Amniotic epithelial cell (primary cell): ENCODE measurements around the gene DNAH7.
"Not testable (repeated sequence)": the region's sequence is repeated elsewhere in the genome, so short reads cannot be mapped to it uniquely, and the experiment has no call there.

Experiments
- DNase-seq: peaks from one replicate; pipeline ENCODE4 v3.0.0-alpha.2; 2010; ENCODE audit warnings: low read depth

DNAH7 gene

GRCh38 chr2:195967336-195967735 lies 101.3 kb downstream of the DNAH7 start:
- peak; percentile 21 for DNase-seq

DNA sequence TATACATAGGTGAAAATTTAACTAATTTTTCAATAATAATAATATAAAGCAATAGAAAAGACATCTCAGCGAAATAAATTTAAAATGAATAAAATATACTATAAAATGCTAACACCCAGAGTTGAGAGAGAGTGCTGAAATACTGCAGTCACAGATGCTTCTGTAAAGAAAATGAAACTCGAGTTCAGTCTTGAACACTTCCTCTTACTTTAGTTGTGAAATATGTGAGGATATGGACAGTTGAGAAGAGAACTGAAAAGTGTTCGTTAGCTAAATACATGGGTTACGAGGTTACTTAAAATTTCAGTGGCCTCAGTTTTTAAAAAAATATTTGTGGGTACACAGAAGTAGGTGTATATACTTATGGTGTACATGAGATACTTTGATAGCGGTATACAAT lies 106.8 kb downstream of the DNAH7 start:
- DNase-seq: no peak

- DNase-seq: no peak
Measured at GRCh38 chr2:195959341-195959740, 109.3 kb downstream of the DNAH7 start.

DNA sequence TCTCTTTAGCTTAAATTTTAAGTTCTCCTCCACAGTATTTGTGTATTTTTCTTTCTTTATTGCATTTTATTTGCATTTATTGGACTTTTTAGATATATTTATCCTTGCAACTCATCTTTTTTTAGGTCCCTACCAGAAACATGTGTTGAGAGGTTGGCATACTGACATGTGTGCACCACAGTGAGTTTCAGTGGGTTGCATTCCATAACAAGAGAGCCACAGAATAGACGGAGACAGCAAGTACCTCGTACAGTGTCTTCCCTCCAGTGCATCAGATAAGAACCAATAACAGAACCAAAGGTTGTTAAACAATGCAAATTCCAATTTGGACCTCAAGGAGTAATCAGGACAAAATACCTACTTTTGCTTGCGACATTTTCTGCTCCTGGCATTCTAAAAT lies 111.9 kb downstream of the DNAH7 start:
- no peak for DNase-seq

DNA sequence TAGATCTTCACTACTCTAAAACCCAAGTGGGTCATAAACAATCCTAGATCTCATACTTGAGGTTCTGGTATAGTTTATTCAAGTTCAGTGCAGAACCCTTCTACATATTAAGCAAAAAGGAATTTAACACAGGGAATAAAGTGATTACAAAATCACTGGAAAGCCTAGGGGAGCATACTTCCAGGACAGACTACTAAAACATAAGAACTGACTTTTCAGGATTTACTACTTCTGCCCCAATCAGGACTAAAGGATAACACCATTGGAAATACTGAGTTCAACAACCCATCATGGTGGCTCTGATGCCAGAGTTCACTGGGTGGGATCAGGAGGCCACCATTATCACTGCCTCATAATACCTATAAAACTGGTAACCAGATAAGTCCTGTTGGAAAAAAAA lies 123.6 kb downstream of the DNAH7 start:
- no peak for DNase-seq

- DNase-seq: no peak
Measured at GRCh38 chr2:195937176-195937575, 131.5 kb downstream of the DNAH7 start.

DNA sequence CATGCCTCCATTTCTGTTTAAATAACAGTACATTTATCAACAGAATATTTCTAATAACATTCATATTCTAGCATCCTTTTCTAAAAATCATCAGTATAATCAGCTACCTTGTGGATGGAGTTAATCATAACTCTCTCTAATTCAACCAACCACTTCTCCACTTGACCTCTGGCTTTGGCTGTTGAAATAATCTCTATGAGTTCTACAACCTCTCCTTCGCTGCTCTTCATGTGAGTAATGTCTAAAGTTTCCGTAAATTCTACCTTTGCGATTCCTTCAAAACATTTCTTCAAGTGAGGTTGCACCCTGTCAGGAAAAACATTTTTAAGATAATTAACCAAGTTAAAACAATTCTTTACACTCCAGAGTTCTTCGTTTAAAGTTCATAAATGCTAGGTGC lies 134.2 kb downstream of the DNAH7 start:
- DNase-seq: no peak

- DNase-seq: no peak
Measured at GRCh38 chr2:195929531-195929930, 139.1 kb downstream of the DNAH7 start.

- DNase-seq: no peak
Measured at GRCh38 chr2:195925120-195925519, 143.5 kb downstream of the DNAH7 start.

GRCh38 chr2:195923889-195924288 lies 144.7 kb downstream of the DNAH7 start:
- no peak for DNase-seq

DNA sequence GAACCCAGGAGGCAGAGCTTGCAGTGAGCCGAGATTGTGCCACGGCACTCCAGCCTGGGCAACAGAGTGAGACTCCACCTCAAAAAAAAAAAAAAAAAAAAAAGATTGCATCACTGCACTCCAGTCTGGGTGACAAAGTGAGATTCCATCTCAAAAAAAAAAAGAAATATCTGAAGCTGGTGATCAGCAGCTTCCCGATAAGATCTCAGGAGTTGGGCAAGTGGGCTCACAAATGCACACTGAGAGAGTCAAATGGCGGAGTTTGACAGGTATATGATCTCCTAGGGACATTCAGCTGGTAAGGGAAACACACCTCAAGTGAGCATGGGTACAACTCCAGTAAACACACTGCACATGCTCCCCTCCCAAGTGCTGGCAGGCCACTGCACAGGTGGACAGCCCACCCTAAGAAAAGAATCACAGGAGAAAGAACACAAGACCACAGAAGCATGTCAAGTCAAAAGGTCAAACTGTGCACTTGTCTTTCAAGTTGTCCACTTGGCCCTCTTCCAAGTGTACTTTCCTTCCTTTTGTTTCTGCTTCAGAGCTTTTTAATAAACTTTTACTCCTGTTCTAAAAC lies 151.5 kb downstream of the DNAH7 start:
- DNase-seq: not testable (repeated sequence)

DNA sequence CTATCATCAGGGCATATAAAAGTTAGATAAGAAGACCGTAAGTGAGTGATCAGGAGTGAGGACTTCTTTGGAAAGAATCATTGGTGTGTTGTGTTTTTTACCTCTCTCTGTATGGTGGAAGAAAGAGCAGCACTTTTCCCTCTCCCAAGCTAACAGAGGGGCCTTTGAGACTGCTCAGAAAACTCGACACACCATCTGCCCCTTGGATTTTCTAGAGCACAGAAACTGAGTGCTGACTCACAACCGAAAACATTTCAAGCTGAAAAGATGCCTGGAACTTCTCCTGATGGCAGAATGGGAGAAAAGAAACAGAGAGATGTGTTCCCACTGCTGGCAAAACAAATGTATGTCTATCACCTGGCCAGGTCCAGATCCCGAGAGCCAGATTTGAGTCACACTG lies 156.6 kb downstream of the DNAH7 start:
- peak; percentile 14 for DNase-seq

- no peak for DNase-seq
Measured at GRCh38 chr2:195910570-195910969, 158.1 kb downstream of the DNAH7 start.

- no peak for DNase-seq
Measured at GRCh38 chr2:195909926-195910325, 158.7 kb downstream of the DNAH7 start.

- DNase-seq: no peak
Measured at GRCh38 chr2:195907474-195907873, 161.2 kb downstream of the DNAH7 start.

- no peak for DNase-seq
Measured at GRCh38 chr2:195903956-195904355, 164.7 kb downstream of the DNAH7 start.

DNA sequence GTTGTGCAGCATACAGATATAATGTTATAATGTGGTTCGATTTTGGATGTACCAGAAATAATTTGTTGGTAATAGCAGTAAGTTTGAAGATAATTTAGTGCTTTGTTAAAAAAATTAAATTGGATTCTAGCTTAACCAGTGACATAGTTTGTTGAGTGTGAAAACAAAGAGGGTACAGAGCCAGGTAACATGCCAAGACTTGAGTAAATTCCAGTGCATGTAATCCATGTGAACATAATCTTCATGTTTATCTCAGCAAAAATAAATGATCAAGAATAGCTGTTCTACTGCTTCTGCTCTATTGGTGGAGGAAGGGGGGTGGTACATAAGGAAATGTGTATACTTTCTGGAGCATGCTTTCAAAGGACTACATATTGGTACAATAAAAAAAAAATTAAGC lies 165.8 kb downstream of the DNAH7 start:
- no peak for DNase-seq

GRCh38 chr2:195899226-195899625 lies 169.4 kb downstream of the DNAH7 start:
- DNase-seq: peak; percentile 76

- peak; percentile 98 for DNase-seq
Measured at GRCh38 chr2:195898505-195899191, 170.0 kb downstream of the DNAH7 start.

- no peak for DNase-seq
Measured at GRCh38 chr2:195891081-195891480, 177.6 kb downstream of the DNAH7 start.

GRCh38 chr2:195879153-195879552 lies 189.5 kb downstream of the DNAH7 start:
- no peak for DNase-seq

- no peak for DNase-seq
Measured at GRCh38 chr2:195871326-195871725, 197.3 kb downstream of the DNAH7 start.

DNA sequence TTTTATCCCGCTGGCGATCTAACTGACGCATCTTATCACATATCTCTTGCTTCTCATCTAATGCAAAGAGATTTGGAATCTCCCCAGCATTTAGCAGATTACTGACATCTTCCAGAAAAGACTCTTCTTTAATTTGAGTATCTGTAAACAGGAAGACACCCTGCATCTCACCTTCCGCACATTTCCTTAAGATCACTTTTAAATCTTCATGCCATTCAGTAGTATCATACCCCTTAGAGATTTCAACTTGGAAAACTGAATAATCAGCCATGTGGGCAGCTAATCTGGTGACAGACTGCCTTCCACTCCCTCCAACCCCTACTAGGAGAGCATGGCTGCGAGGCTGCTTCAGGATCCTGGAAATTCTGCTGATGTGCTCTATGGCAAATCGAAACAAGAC lies 204.3 kb downstream of the DNAH7 start:
- DNase-seq: no peak

DNA sequence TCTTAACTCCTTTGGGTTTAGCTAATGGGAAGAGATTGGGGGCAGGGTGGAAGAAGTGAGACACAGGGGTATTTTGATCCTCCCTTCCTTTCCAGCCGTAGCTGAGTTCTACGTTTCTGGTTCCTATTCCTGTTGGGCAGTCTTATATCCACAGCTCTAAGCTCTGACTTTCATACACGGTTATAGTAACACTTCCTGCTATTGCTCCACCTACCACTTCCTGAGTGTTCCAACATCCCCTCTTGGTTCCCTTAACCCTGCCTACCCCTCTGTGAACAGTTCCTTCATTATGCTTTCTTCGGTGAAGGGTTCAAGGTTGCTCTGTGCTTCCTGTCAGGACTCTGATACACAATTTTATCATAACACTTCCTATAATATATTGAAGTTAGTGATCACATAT lies 205.1 kb downstream of the DNAH7 start:
- DNase-seq: no peak
